Activated naive CD8-positive, alpha-beta T cell (primary cell): ENCODE results near the gene LRRN1.
"Not testable (repeated sequence)": the region's sequence is repeated elsewhere in the genome, so short reads cannot be mapped to it uniquely, and the experiment has no call there.

Experiments
- H3K27ac Mint-ChIP-seq: one replicate; pipeline ENCODE4 v1.8.0; 2021; ENCODE audit warnings: mixed read lengths
- H3K27me3 Mint-ChIP-seq: one replicate; pipeline ENCODE4 v1.8.0; 2021; ENCODE audit warnings: mixed read lengths
- H3K36me3 Mint-ChIP-seq: one replicate; pipeline ENCODE4 v1.8.0; 2021; ENCODE audit warnings: mixed read lengths
- H3K4me1 Mint-ChIP-seq: one replicate; pipeline ENCODE4 v1.8.0; 2021; ENCODE audit warnings: low read depth, mixed read lengths
- H3K4me3 Mint-ChIP-seq: one replicate; pipeline ENCODE4 v1.8.0; 2021; ENCODE audit warnings: mild to moderate bottlenecking, mixed read lengths
- H3K9me3 Mint-ChIP-seq: one replicate; pipeline ENCODE4 v1.8.0; 2021; ENCODE audit warnings: low read depth, mixed read lengths

The LRRN1 gene

GRCh38 chr3:3828417-3828816 is 29.2 kb downstream of the LRRN1 start:
- not testable (repeated sequence) for H3K27me3 Mint-ChIP-seq, H3K4me1 Mint-ChIP-seq, H3K4me3 Mint-ChIP-seq, H3K27ac Mint-ChIP-seq
- H3K9me3 Mint-ChIP-seq: peaks cover 11% of the 10 kb centered on the region
- peaks cover 14% of the 10 kb centered on the region for H3K36me3 Mint-ChIP-seq

- no peaks in the 10 kb centered on the region for H3K27me3 Mint-ChIP-seq
- H3K9me3 Mint-ChIP-seq: peaks cover 38% of the 10 kb centered on the region
- peaks cover 29% of the 10 kb centered on the region for H3K36me3 Mint-ChIP-seq
- H3K4me3 Mint-ChIP-seq: no peak overlapping the region
- no peak overlapping the region for H3K27ac Mint-ChIP-seq
- H3K4me1 Mint-ChIP-seq: peaks cover 1% of the 10 kb centered on the region
Measured at GRCh38 chr3:3836845-3837244, 37.6 kb downstream of the LRRN1 start.

DNA sequence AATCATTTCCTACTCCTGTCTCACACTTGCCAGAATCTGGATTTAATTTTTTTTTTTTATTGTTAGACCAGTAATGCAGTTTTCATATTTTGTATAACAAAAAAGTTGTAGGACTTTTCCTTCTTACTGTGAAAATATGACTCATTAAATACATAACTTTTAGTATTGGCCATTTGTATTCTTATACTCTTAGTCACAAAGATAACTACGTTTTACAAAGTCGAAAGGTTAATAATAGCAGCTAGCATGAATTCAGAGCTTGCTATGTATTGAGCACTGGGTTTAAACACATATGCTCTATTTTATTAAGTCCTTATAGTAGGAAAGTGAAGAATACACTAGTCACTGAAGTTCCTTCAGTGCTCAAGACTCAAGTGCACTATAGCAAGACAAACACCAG is 43.1 kb downstream of the LRRN1 start:
- H3K4me1 Mint-ChIP-seq: no peaks in the 10 kb centered on the region
- H3K9me3 Mint-ChIP-seq: peaks cover 28% of the 10 kb centered on the region
- H3K36me3 Mint-ChIP-seq: peaks cover 31% of the 10 kb centered on the region
- no peak overlapping the region for H3K27ac Mint-ChIP-seq
- H3K4me3 Mint-ChIP-seq: no peak overlapping the region
- H3K27me3 Mint-ChIP-seq: no peaks in the 10 kb centered on the region

- peaks cover 14% of the 10 kb centered on the region for H3K36me3 Mint-ChIP-seq
- no peaks in the 10 kb centered on the region for H3K4me1 Mint-ChIP-seq
- no peaks in the 10 kb centered on the region for H3K9me3 Mint-ChIP-seq
- no peak overlapping the region for H3K4me3 Mint-ChIP-seq
- H3K27me3 Mint-ChIP-seq: no peaks in the 10 kb centered on the region
- no peak overlapping the region for H3K27ac Mint-ChIP-seq
Measured at GRCh38 chr3:3847994-3848922, 49.0 kb downstream of the LRRN1 start.

DNA sequence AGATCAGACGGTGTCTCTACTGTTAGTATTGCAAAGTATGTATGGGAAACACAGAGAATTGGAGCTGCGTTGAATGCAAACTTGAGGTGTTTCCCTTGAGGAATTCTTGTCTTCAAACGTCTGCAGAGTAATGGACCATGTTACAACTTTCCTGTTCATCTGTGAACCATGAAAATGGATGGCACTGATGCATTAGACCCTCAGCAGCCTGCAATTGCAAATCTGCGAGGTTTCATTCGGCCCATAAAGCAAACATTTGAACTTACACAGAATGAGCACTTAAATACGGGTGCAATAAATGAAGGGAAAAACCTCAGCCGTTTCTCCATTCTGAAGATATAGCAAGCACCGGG is 49.7 kb downstream of the LRRN1 start:
- H3K27me3 Mint-ChIP-seq: no peaks in the 10 kb centered on the region
- no peaks in the 10 kb centered on the region for H3K4me1 Mint-ChIP-seq
- H3K36me3 Mint-ChIP-seq: peaks cover 12% of the 10 kb centered on the region
- no peak overlapping the region for H3K4me3 Mint-ChIP-seq
- no peak overlapping the region for H3K27ac Mint-ChIP-seq
- H3K9me3 Mint-ChIP-seq: no peaks in the 10 kb centered on the region

GRCh38 chr3:3851621-3852323 is 52.5 kb downstream of the LRRN1 start:
- Mint-ChIP-seq H3K4me1 (no peaks in the 10 kb centered on the region), H3K27ac (no peak overlapping the region), H3K36me3 (no peaks in the 10 kb centered on the region), H3K4me3 (no peak overlapping the region), H3K27me3 (no peaks in the 10 kb centered on the region), H3K9me3 (no peaks in the 10 kb centered on the region)

DNA sequence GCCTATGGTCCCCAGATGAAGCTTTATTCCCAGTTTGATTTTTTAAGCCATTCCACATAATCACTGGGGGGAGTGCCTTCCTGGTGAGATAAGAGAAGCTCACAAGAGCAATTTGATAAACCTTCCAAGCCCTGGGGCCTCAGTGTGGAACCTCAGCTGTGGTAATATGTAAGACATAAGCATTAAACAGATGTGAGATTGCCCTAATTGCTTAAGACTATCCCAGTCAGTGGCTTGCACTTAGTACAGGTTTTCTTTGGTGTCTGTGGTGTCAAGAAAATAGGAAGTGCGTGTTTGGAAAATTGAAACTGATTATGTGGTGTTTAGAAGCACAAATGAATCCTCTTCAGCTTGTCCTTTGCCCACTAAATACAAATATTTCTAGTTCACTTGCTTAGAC is 54.3 kb downstream of the LRRN1 start:
- Mint-ChIP-seq H3K4me1 (no peaks in the 10 kb centered on the region), H3K36me3 (peaks cover 4% of the 10 kb centered on the region), H3K27me3 (no peaks in the 10 kb centered on the region), H3K9me3 (no peaks in the 10 kb centered on the region), H3K27ac (no peak overlapping the region), H3K4me3 (no peak overlapping the region)

- Mint-ChIP-seq H3K36me3 (peaks cover 4% of the 10 kb centered on the region), H3K27ac (no peak overlapping the region), H3K27me3 (no peaks in the 10 kb centered on the region), H3K4me1 (no peaks in the 10 kb centered on the region), H3K9me3 (no peaks in the 10 kb centered on the region), H3K4me3 (no peak overlapping the region)
Measured at GRCh38 chr3:3855056-3855455, 55.8 kb downstream of the LRRN1 start.

- Mint-ChIP-seq H3K4me3 (no peak overlapping the region), H3K4me1 (no peaks in the 10 kb centered on the region), H3K27me3 (no peaks in the 10 kb centered on the region), H3K9me3 (no peaks in the 10 kb centered on the region), H3K27ac (no peak overlapping the region), H3K36me3 (peaks cover 11% of the 10 kb centered on the region)
Measured at GRCh38 chr3:3860235-3860634, 61.0 kb downstream of the LRRN1 start.

DNA sequence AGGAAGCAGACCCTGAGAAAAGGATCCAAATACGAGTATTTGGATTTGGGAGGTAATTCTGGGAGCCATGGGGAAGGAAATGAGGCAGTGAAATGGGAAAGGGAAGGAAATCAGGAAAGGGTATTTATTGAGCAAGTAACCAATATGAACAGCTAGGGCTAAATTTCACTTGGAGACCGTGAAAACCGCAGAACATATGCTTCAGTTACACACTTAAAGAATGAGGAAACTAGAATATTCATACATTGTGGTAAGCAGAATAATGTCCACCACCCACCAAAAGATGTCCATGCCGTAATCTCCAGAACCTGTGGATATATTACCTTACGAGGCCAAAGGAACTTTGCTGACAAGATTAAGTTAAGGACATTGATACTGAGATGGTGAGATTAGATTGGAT is 63.3 kb downstream of the LRRN1 start:
- Mint-ChIP-seq H3K4me3 (no peak overlapping the region), H3K27me3 (no peaks in the 10 kb centered on the region), H3K27ac (no peak overlapping the region), H3K4me1 (no peaks in the 10 kb centered on the region), H3K9me3 (no peaks in the 10 kb centered on the region), H3K36me3 (peaks cover 16% of the 10 kb centered on the region)

DNA sequence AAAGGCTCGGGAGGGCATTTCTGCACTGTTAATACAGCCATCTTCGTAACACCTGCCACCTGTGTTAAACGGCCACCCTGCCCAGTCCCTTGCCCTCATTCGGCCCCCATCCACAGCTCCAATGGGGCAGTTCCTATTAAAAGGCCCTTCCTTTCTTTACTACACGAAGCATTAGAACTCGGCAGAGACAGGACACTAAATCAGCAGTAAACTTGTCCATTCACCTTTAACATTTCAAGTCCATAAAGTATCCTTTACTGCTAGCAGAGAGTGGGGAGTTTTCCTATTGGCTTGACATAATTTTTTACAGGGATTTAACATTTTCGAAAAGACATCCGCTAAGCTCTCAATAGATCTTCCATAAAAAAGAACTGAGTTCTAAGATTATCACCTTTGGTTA is 76.3 kb downstream of the LRRN1 start:
- Mint-ChIP-seq H3K9me3 (no peaks in the 10 kb centered on the region), H3K27me3 (no peaks in the 10 kb centered on the region), H3K36me3 (peaks cover under 1% of the 10 kb centered on the region), H3K27ac (no peak overlapping the region), H3K4me3 (no peak overlapping the region), H3K4me1 (no peaks in the 10 kb centered on the region)

GRCh38 chr3:3881050-3881449 is 81.8 kb downstream of the LRRN1 start:
- Mint-ChIP-seq H3K36me3 (peaks cover 2% of the 10 kb centered on the region), H3K4me3 (no peak overlapping the region), H3K27ac (no peak overlapping the region), H3K4me1 (no peaks in the 10 kb centered on the region), H3K9me3 (no peaks in the 10 kb centered on the region), H3K27me3 (no peaks in the 10 kb centered on the region)

DNA sequence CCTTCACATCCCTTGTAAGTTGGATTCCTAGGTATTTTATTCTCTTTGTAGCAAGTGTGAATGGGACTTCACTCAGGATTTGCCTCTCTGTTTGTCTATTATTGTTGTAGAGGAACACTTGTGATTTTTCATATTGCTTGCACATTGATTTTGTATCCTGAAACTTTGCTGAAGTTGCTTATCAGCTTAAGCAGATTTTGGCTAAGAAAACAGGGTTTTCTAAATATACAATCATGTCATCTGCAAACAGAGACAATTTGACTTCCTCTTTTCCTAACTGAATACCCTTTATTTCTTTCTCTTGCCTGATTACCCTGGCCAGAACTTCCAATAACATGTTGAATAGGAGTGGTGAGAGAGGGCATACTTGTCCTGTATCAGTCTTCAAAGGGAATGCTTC is 88.1 kb downstream of the LRRN1 start:
- H3K9me3 Mint-ChIP-seq: peaks cover 14% of the 10 kb centered on the region
- not testable (repeated sequence) for H3K4me3 Mint-ChIP-seq, H3K4me1 Mint-ChIP-seq, H3K27me3 Mint-ChIP-seq, H3K36me3 Mint-ChIP-seq, H3K27ac Mint-ChIP-seq

GRCh38 chr3:3893590-3893989 is 94.4 kb downstream of the LRRN1 start:
- no peaks in the 10 kb centered on the region for H3K4me1 Mint-ChIP-seq
- peaks cover 6% of the 10 kb centered on the region for H3K9me3 Mint-ChIP-seq
- no peak overlapping the region for H3K27ac Mint-ChIP-seq
- H3K27me3 Mint-ChIP-seq: no peaks in the 10 kb centered on the region
- H3K36me3 Mint-ChIP-seq: peaks cover 4% of the 10 kb centered on the region
- no peak overlapping the region for H3K4me3 Mint-ChIP-seq
